PC-3 (cell line): Measurements from ENCODE around the gene TMEM208. TPM values are rescaled to one million over a fixed set of nuclear protein-coding genes. Genes with fewer than 3 reads are reported as not detected.
A peak's percentile ranks its signal among the peaks of the same experiment; 100 is the strongest.

Source experiments
- ATAC-seq: fragments of 200-7000 bp; cut with Tn5 transposase; 2 replicates; pipeline ENCODE4 v1.9.1; 2020; ENCODE audit warnings: mild to moderate bottlenecking, moderate library complexity
- BruUV-seq: library from RNA; stranded (reverse); fragments of 400-500 nt; replicated peaks from 2 replicates; lab custom pipeline; 2021; lab: Mats Ljungman, UMichigan
- CTCF ChIA-PET: fragments of 300-600 bp; sonication (Branson Sonifier 250); formaldehyde crosslinking; loops from one replicate; lab custom pipeline; 2022; ENCODE audit warnings: antibody characterized with exemption; lab: Charles Lee
- POLR2A ChIA-PET: fragments of 300-600 bp; sonication (Branson Sonifier 250); formaldehyde crosslinking; loops from one replicate; lab custom pipeline; 2022; ENCODE audit warnings: antibody characterized with exemption; ENCODE audit not compliant: unreplicated experiment; lab: Charles Lee
- DNase-seq: peaks from one replicate; pipeline ENCODE4 v3.0.0-alpha.2; 2015
- H2AFZ ChIP-seq: fragments of 300-600 bp; sonication (generic); 2 replicates; pipeline ENCODE4 v1.6.0; 2016; ENCODE audit warnings: antibody characterized with exemption, low read length
- H3F3A ChIP-seq: fragments of 300-600 bp; sonication (generic); one replicate; pipeline ENCODE4 v1.6.0; 2017; ENCODE audit warnings: antibody characterized with exemption, low read length, control low read depth, mild to moderate bottlenecking; ENCODE audit not compliant: unreplicated experiment
- H3K27ac ChIP-seq: fragments of 300-600 bp; sonication (generic); 2 replicates; pipeline ENCODE4 v1.5.1; 2016; ENCODE audit warnings: mild to moderate bottlenecking, low read length
- H3K27me3 ChIP-seq: fragments of 300-600 bp; sonication (generic); 2 replicates; pipeline ENCODE4 v1.6.1; 2016; ENCODE audit warnings: low read length, mixed read lengths
- H3K36me3 ChIP-seq: fragments of 300-600 bp; sonication (generic); 2 replicates; pipeline ENCODE4 v1.6.1; 2016; ENCODE audit warnings: low read depth, mixed run types, low read length, mixed read lengths
- H3K4me1 ChIP-seq: fragments of 300-600 bp; sonication (generic); 2 replicates; pipeline ENCODE4 v1.5.1; 2016; ENCODE audit warnings: low read length; ENCODE audit not compliant: insufficient read depth
- H3K4me2 ChIP-seq: fragments of 300-600 bp; sonication (generic); 2 replicates; pipeline ENCODE4 v1.6.0; 2016; ENCODE audit warnings: low read length
- H3K4me3 ChIP-seq: fragments of 300-600 bp; sonication (generic); 2 replicates; pipeline ENCODE4 v1.5.1; 2016; ENCODE audit warnings: mild to moderate bottlenecking, low read length, mixed read lengths
- H3K79me2 ChIP-seq: fragments of 300-600 bp; sonication (generic); 2 replicates; pipeline ENCODE4 v1.6.1; 2017; ENCODE audit warnings: low read length, mixed read lengths
- H3K9ac ChIP-seq: fragments of 300-600 bp; sonication (generic); 2 replicates; pipeline ENCODE4 v1.6.0; 2016; ENCODE audit warnings: mild to moderate bottlenecking, low read length
- H3K9me2 ChIP-seq: fragments of 300-600 bp; sonication (generic); replicated peaks from 2 replicates; pipeline ENCODE4 v1.6.1; 2016; ENCODE audit warnings: mixed run types, low read length, mixed read lengths
- H3K9me3 ChIP-seq: fragments of 300-600 bp; sonication (generic); 2 replicates; pipeline ENCODE4 v1.6.1; 2016; ENCODE audit warnings: low read length, mixed read lengths
- H4K20me1 ChIP-seq: fragments of 300-600 bp; sonication (generic); 2 replicates; pipeline ENCODE4 v1.6.1; 2016; ENCODE audit warnings: low read length, mixed read lengths
- EZH2 ChIP-seq: fragments of 300-600 bp; sonication (generic); IDR thresholded peaks from one replicate; pipeline ENCODE4 v1.6.1; 2017; ENCODE audit warnings: antibody characterized with exemption, mild to moderate bottlenecking, low read length; ENCODE audit not compliant: unreplicated experiment
- EZH2phosphoT487 ChIP-seq: fragments of 300-600 bp; sonication (generic); IDR thresholded peaks from 2 replicates; pipeline ENCODE4 v1.6.1; 2018; ENCODE audit warnings: mild to moderate bottlenecking, antibody characterized with exemption, low read length, borderline replicate concordance
- intact Hi-C: fragments of 100-400 bp; cut with micrococcal nuclease; formaldehyde crosslinking; loops from 2 replicates; pipeline ENCODE4 v1.9.0; 2023
- total RNA-seq: library from RNA; depleted of rRNA; stranded (reverse); fragments of >200 nt; gene quantifications from 2 replicates; pipeline ENCODE4 v1.2.3, GENCODE V29; 2014
- TF ChIP-seq, protein P1 (sequence below): fragments of 300-600 bp; sonication (generic); conservative IDR thresholded peaks from 2 replicates; pipeline ENCODE4 v1.5.1; 2017; ENCODE audit warnings: antibody characterized with exemption, low read depth, mild to moderate bottlenecking, low read length

The TMEM208 gene
- total RNA-seq, 1 experiment from 2014 or later: 35.4 TPM

DNA sequence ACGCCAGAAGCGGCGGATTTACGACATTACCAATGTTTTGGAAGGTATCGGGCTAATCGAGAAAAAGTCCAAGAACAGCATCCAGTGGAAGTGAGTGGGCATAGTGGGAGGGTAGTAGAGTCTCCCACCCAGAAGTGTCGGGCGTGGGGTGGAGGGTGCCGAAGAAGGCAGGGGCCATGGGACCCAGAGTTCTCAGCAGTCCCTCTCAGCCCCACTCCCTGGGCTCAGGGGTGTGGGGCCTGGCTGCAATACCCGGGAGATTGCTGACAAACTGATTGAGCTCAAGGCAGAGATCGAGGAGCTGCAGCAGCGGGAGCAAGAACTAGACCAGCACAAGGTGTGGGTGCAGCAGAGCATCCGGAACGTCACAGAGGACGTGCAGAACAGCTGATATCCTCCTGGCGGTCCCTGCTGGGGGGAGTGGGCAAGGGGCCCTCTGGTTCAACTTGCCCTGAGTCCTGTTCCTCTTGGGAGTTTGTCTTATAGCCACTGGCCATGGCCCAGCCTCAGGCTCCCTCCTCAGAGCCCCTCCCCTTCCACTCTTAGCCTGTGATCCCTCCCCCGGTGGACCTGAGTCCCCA, 34.1 kb upstream of the TMEM208 start:
- H3K9ac ChIP-seq: peak overlapping the region; percentile 99
- no peaks in the 10 kb centered on the region for H3K27me3 ChIP-seq
- no peaks in the 10 kb centered on the region for H3K9me3 ChIP-seq
- H3F3A ChIP-seq: no peaks in the 10 kb centered on the region
- TF ChIP-seq EZH2phosphoT487: no peak
- TF ChIP-seq, protein P1, sequence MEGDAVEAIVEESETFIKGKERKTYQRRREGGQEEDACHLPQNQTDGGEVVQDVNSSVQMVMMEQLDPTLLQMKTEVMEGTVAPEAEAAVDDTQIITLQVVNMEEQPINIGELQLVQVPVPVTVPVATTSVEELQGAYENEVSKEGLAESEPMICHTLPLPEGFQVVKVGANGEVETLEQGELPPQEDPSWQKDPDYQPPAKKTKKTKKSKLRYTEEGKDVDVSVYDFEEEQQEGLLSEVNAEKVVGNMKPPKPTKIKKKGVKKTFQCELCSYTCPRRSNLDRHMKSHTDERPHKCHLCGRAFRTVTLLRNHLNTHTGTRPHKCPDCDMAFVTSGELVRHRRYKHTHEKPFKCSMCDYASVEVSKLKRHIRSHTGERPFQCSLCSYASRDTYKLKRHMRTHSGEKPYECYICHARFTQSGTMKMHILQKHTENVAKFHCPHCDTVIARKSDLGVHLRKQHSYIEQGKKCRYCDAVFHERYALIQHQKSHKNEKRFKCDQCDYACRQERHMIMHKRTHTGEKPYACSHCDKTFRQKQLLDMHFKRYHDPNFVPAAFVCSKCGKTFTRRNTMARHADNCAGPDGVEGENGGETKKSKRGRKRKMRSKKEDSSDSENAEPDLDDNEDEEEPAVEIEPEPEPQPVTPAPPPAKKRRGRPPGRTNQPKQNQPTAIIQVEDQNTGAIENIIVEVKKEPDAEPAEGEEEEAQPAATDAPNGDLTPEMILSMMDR: no peak
- no peak for TF ChIP-seq EZH2
- H3K27ac ChIP-seq: peak overlapping the region; percentile 32; the same call in 1 of the 2 replicates
- POLR2A ChIA-PET: no interaction called here
- peaks cover 30% of the 10 kb centered on the region for H3K79me2 ChIP-seq
- H3K4me3 ChIP-seq: peak overlapping the region; percentile 98
- CTCF ChIA-PET: no interaction called here
- no peaks in the 10 kb centered on the region for H3K9me2 ChIP-seq
- no peaks in the 10 kb centered on the region; the same call in none of the 2 replicates for H4K20me1 ChIP-seq
- ATAC-seq (no peak), DNase-seq (no peak)
- peak overlapping the region; percentile 94 for H3K4me2 ChIP-seq
- H3K36me3 ChIP-seq: peaks cover 18% of the 10 kb centered on the region; the same call in 1 of the 2 replicates
- intact Hi-C loops: loop anchor here (10.0 kb wide), 1 partner anchor 52 kb away; the partner anchor contains the start of genes FHOD1 and SLC9A5
- H3K4me1 ChIP-seq: peaks cover 14% of the 10 kb centered on the region
- no TSS peak for BruUV-seq
- no peak overlapping the region for H2AFZ ChIP-seq

DNA sequence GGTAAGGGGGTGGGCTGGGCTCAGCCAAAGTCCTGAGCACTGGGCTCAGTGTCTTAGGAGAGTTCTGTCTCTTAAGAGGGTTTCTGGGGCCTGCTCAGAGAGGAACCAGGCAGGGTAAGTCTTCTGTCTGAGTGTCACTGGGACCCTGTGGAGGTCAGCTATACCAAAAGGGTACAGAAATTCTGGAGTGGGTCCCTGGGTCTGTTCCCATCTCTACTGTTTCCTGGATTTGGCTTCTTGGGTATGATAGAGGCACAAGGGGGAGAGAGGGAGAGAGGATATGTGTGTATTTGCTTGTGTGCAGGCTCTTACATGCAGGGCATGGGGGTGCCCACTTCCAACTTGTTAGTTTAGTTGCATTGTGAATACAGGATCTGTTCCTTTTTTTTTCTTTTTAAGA, 33.4 kb upstream of the TMEM208 start:
- ATAC-seq (no peak), DNase-seq (no peak)
- Histone ChIP-seq H2AFZ (no peak overlapping the region), H3K36me3 (peaks cover 18% of the 10 kb centered on the region; the same call in 1 of the 2 replicates), H3K4me3 (peak overlapping the region; percentile 98), H3K9me2 (no peaks in the 10 kb centered on the region), H3K27ac (no peak overlapping the region), H3K9me3 (no peaks in the 10 kb centered on the region), H3K79me2 (peaks cover 30% of the 10 kb centered on the region), H4K20me1 (no peaks in the 10 kb centered on the region; the same call in none of the 2 replicates), H3K9ac (peak overlapping the region; percentile 99; the same call in 1 of the 2 replicates), H3K4me2 (peak overlapping the region; percentile 94), H3K27me3 (no peaks in the 10 kb centered on the region), H3F3A (no peaks in the 10 kb centered on the region), H3K4me1 (peaks cover 14% of the 10 kb centered on the region)
- intact Hi-C loops: loop anchor here (10.0 kb wide), 1 partner anchor 51 kb away; the partner anchor contains the start of genes FHOD1 and SLC9A5
- TF ChIP-seq EZH2phosphoT487: no peak
- no peak for TF ChIP-seq EZH2
- TF ChIP-seq, protein P1: no peak
- no TSS peak for BruUV-seq
- CTCF ChIA-PET: no interaction called here
- POLR2A ChIA-PET: no interaction called here

DNA sequence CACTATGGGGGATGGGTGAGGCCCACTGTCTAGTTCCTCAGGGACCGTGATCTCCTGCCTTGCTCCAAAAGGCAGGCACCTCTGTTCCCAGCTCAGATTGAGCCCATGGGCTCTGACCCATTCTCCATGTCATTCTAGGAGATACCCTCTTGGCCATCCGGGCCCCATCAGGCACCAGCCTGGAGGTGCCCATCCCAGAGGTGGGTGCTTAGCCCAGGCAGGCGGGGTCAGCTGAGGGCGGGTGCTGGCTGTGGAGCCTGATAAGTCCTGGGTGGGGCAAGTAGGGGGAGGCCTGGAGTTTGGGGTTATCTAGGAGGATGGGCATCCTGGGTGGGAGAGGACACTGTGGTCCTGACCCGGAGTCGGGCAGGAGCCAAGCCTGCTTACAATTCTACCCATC, 32.7 kb upstream of the TMEM208 start:
- ChIA-PET POLR2A (no interaction called here), CTCF (no interaction called here)
- no TSS peak for BruUV-seq
- no peaks in the 10 kb centered on the region for H3K27me3 ChIP-seq
- intact Hi-C loops: loop anchor here (10.0 kb wide), 1 partner anchor 51 kb away; the partner anchor contains the start of genes FHOD1 and SLC9A5
- no peak overlapping the region for H3K9ac ChIP-seq
- ATAC-seq: no peak
- no peaks in the 10 kb centered on the region for H3F3A ChIP-seq
- H2AFZ ChIP-seq: no peak overlapping the region
- peaks cover 14% of the 10 kb centered on the region for H3K4me1 ChIP-seq
- H3K79me2 ChIP-seq: peaks cover 30% of the 10 kb centered on the region
- H3K4me2 ChIP-seq: no peak overlapping the region; the same call in 1 of the 2 replicates
- no peak overlapping the region for H3K27ac ChIP-seq
- no peaks in the 10 kb centered on the region for H3K9me3 ChIP-seq
- no peak overlapping the region for H3K4me3 ChIP-seq
- no peaks in the 10 kb centered on the region for H3K9me2 ChIP-seq
- peaks cover 18% of the 10 kb centered on the region; the same call in 1 of the 2 replicates for H3K36me3 ChIP-seq
- DNase-seq: no peak
- TF ChIP-seq, protein P1: no peak
- no peak for TF ChIP-seq EZH2
- no peak for TF ChIP-seq EZH2phosphoT487
- H4K20me1 ChIP-seq: no peaks in the 10 kb centered on the region; the same call in none of the 2 replicates
